HepG2 (cell line): ENCODE measurements around the gene MAPK8. TPM values are rescaled to one million over a fixed set of nuclear protein-coding genes. Genes with fewer than 3 reads are reported as not detected.

Source experiments
- ATF1 ChIP-seq: IDR thresholded peaks from 2 replicates; pipeline ENCODE4 v1.6.1; 2016; ENCODE audit warnings: mild to moderate bottlenecking, control low read depth
- CEBPB ChIP-seq: IDR thresholded peaks from 2 replicates; pipeline ENCODE4 v1.6.1; 2011; ENCODE audit warnings: low read depth, low read length, improper control_type of control experiment, borderline replicate concordance
- GATAD1 ChIP-seq: IDR thresholded peaks from 2 replicates; pipeline ENCODE4 v1.6.1; 2016; ENCODE audit warnings: missing genetic modification reagents, missing compliant biosample characterization
- GLI4 ChIP-seq: sonication (generic); formaldehyde crosslinking; IDR thresholded peaks from 2 replicates; pipeline ENCODE4 v1.5.1; 2020; ENCODE audit warnings: missing genetic modification reagents, mild to moderate bottlenecking, moderate library complexity, borderline replicate concordance
- ONECUT2 ChIP-seq: sonication (generic); formaldehyde crosslinking; IDR thresholded peaks from 2 replicates; pipeline ENCODE4 v1.4.0; 2020; ENCODE audit warnings: missing genetic modification reagents
- POLR2AphosphoS2 ChIP-seq: IDR thresholded peaks from 2 replicates; pipeline ENCODE4 v1.6.1; 2011; ENCODE audit warnings: low read depth, low read length, improper control_type of control experiment
- RELA ChIP-seq: sonication (generic); formaldehyde crosslinking; IDR thresholded peaks from 2 replicates; pipeline ENCODE4 v1.4.0; 2020; ENCODE audit warnings: missing genetic modification reagents
- RFX3 ChIP-seq: IDR thresholded peaks from 2 replicates; pipeline ENCODE4 v1.6.1; 2016; ENCODE audit warnings: missing biosample characterization, missing genetic modification reagents
- RFXANK ChIP-seq: IDR thresholded peaks from 2 replicates; pipeline ENCODE4 v1.6.1; 2016
- SP2 ChIP-seq: sonication (generic); formaldehyde crosslinking; IDR thresholded peaks from 2 replicates; pipeline ENCODE4 v1.5.1; 2020; ENCODE audit warnings: mild to moderate bottlenecking, missing genetic modification reagents
- SP5 ChIP-seq: IDR thresholded peaks from 2 replicates; pipeline ENCODE4 v1.6.1; 2016; ENCODE audit warnings: low read depth, borderline replicate concordance
- ZNF224 ChIP-seq: sonication (generic); formaldehyde crosslinking; IDR thresholded peaks from 2 replicates; pipeline ENCODE4 v1.5.0; 2020; ENCODE audit warnings: mild to moderate bottlenecking, missing genetic modification reagents
- ZNF282 ChIP-seq: fragments of 450-650 bp; IDR thresholded peaks from 2 replicates; pipeline ENCODE4 v1.6.1; 2018; ENCODE audit not compliant: partially characterized antibody
- ZNF510 ChIP-seq: sonication (generic); formaldehyde crosslinking; IDR thresholded peaks from 2 replicates; pipeline ENCODE4 v1.4.0; 2020; ENCODE audit warnings: low read depth, mild to moderate bottlenecking, missing genetic modification reagents
- ZNF598 ChIP-seq: sonication (generic); formaldehyde crosslinking; IDR thresholded peaks from 2 replicates; pipeline ENCODE4 v1.5.1; 2020; ENCODE audit warnings: mild to moderate bottlenecking, missing genetic modification reagents, borderline replicate concordance
- ZNF788 ChIP-seq: sonication (generic); formaldehyde crosslinking; IDR thresholded peaks from 2 replicates; pipeline ENCODE4 v1.5.0; 2020; ENCODE audit warnings: mild to moderate bottlenecking, missing genetic modification reagents, borderline replicate concordance
- ZNF883 ChIP-seq: sonication (generic); formaldehyde crosslinking; IDR thresholded peaks from 2 replicates; pipeline ENCODE4 v1.5.1; 2020; ENCODE audit warnings: mild to moderate bottlenecking, missing genetic modification reagents; ENCODE audit errors: not compliant biosample characterization
- polyA plus RNA-seq, 8 experiments: library from polyadenylated mRNA; depleted of rRNA in 3 of 8; stranded (reverse) in 7 of 8; unstranded in 1 of 8; fragments of >200 nt; fragmentation: Illumina TruSeq in 4 of 8; extraction: Trizol in 4 of 8; gene quantifications; 2 replicates each; pipeline versions ENCODE4 v1.2.1 to v1.2.3, GENCODE V29; 2011 to 2016; ENCODE audit warnings: low read depth in 4 of 8, missing spikeins in 1 of 8, mixed read lengths in 1 of 8; ENCODE audit not compliant: insufficient read depth in 1 of 8
- total RNA-seq, 5 experiments: library from RNA; depleted of rRNA; stranded (reverse); fragments of >200 nt; fragmentation: Illumina TruSeq; extraction: Trizol; gene quantifications; 2 replicates each; pipeline ENCODE4 v1.2.3, GENCODE V29; 2016; ENCODE audit warnings: low read depth in 1 of 5
- TF ChIP-seq, protein P1 (sequence below): fragments of 450-650 bp; IDR thresholded peaks from 2 replicates; pipeline ENCODE4 v1.6.1; 2017
- TF ChIP-seq, protein P2 (sequence below): sonication (generic); formaldehyde crosslinking; IDR thresholded peaks from 2 replicates; pipeline ENCODE4 v1.8.1; 2023; ENCODE audit warnings: missing genetic modification reagents, mild to moderate bottlenecking, borderline replicate concordance
- TF ChIP-seq, protein P3 (sequence below): IDR thresholded peaks from 2 replicates; pipeline ENCODE4 v1.6.1; 2016; ENCODE audit warnings: mild to moderate bottlenecking, missing biosample characterization, missing genetic modification reagents
- TF ChIP-seq, protein P4 (sequence below): sonication (generic); formaldehyde crosslinking; IDR thresholded peaks from 2 replicates; pipeline ENCODE4 v1.4.0; 2020; ENCODE audit warnings: missing genetic modification reagents, borderline replicate concordance
- TF ChIP-seq, protein P5 (sequence below): sonication (generic); formaldehyde crosslinking; IDR thresholded peaks from 2 replicates; pipeline ENCODE4 v1.5.1; 2020; ENCODE audit warnings: missing genetic modification reagents, mild to moderate bottlenecking, borderline replicate concordance

Gene MAPK8
- total and polyA plus RNA-seq, 2 of the 13 experiments (the other 11 are each of a cell fraction or from before 2014, with no cell fraction given), result 41.6 to 47.3 TPM

DNA sequence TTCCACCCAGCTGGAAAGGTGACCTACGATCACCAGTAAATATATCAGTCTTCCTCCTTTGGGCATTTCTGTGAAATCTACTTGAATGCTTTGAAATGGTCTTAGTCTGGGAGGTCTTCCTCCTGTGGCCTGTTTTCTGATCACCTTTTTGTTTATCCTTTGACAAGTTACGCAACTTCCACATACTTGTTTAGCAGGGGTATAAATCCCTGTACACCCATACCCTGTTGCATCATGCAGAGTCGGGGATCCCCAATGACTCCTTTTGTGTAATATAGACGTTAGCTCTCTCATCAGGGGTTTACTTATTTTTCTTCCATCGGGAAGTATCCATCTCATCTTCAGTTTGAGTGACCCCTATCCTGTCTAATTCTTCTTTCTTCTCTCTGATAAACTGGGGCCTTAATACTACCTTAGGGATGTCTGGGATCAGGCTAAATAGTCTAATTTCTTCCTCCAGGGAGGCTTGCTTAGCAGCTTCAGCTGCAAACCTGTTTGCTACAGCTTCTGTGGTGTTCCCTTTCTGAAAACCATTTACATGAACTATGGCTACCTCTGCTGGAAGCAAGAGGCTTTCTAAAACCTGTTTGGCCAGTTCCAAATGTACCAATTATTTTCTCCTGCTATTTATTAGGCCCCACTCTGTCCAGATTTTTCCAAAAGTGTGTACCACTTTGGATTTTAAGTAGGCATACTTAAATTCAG, 25.8 kb downstream of the MAPK8 start (continued):
- TF ChIP-seq, protein P1, sequence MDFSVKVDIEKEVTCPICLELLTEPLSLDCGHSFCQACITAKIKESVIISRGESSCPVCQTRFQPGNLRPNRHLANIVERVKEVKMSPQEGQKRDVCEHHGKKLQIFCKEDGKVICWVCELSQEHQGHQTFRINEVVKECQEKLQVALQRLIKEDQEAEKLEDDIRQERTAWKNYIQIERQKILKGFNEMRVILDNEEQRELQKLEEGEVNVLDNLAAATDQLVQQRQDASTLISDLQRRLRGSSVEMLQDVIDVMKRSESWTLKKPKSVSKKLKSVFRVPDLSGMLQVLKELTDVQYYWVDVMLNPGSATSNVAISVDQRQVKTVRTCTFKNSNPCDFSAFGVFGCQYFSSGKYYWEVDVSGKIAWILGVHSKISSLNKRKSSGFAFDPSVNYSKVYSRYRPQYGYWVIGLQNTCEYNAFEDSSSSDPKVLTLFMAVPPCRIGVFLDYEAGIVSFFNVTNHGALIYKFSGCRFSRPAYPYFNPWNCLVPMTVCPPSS, result no peak
- TF ChIP-seq ZNF598 (CRISPR knock-in tag) (no peak), CEBPB (peak; percentile 89), ZNF788 (no peak), ATF1 (CRISPR knock-in tag) (no peak), ZNF883 (CRISPR knock-in tag) (no peak), ZNF510 (no peak), POLR2AphosphoS2 (no peak), SP2 (CRISPR knock-in tag) (no peak), ZNF282 (no peak), SP5 (no peak), RELA (CRISPR knock-in tag) (no peak), RFXANK (CRISPR knock-in tag) (no peak), GLI4 (no peak), ZNF224 (CRISPR knock-in tag) (no peak), ONECUT2 (CRISPR knock-in tag) (no peak), GATAD1 (CRISPR knock-in tag) (no peak), RFX3 (CRISPR knock-in tag) (no peak)
- TF ChIP-seq, protein P2, sequence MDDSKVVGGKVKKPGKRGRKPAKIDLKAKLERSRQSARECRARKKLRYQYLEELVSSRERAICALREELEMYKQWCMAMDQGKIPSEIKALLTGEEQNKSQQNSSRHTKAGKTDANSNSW (CRISPR knock-in tag), result no peak
- TF ChIP-seq, protein P3, sequence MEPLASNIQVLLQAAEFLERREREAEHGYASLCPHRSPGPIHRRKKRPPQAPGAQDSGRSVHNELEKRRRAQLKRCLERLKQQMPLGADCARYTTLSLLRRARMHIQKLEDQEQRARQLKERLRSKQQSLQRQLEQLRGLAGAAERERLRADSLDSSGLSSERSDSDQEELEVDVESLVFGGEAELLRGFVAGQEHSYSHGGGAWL (CRISPR knock-in tag), result no peak
- TF ChIP-seq, protein P4, sequence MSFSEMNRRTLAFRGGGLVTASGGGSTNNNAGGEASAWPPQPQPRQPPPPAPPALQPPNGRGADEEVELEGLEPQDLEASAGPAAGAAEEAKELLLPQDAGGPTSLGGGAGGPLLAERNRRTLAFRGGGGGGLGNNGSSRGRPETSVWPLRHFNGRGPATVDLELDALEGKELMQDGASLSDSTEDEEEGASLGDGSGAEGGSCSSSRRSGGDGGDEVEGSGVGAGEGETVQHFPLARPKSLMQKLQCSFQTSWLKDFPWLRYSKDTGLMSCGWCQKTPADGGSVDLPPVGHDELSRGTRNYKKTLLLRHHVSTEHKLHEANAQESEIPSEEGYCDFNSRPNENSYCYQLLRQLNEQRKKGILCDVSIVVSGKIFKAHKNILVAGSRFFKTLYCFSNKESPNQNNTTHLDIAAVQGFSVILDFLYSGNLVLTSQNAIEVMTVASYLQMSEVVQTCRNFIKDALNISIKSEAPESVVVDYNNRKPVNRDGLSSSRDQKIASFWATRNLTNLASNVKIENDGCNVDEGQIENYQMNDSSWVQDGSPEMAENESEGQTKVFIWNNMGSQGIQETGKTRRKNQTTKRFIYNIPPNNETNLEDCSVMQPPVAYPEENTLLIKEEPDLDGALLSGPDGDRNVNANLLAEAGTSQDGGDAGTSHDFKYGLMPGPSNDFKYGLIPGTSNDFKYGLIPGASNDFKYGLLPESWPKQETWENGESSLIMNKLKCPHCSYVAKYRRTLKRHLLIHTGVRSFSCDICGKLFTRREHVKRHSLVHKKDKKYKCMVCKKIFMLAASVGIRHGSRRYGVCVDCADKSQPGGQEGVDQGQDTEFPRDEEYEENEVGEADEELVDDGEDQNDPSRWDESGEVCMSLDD (CRISPR knock-in tag), result no peak
- TF ChIP-seq, protein P5, sequence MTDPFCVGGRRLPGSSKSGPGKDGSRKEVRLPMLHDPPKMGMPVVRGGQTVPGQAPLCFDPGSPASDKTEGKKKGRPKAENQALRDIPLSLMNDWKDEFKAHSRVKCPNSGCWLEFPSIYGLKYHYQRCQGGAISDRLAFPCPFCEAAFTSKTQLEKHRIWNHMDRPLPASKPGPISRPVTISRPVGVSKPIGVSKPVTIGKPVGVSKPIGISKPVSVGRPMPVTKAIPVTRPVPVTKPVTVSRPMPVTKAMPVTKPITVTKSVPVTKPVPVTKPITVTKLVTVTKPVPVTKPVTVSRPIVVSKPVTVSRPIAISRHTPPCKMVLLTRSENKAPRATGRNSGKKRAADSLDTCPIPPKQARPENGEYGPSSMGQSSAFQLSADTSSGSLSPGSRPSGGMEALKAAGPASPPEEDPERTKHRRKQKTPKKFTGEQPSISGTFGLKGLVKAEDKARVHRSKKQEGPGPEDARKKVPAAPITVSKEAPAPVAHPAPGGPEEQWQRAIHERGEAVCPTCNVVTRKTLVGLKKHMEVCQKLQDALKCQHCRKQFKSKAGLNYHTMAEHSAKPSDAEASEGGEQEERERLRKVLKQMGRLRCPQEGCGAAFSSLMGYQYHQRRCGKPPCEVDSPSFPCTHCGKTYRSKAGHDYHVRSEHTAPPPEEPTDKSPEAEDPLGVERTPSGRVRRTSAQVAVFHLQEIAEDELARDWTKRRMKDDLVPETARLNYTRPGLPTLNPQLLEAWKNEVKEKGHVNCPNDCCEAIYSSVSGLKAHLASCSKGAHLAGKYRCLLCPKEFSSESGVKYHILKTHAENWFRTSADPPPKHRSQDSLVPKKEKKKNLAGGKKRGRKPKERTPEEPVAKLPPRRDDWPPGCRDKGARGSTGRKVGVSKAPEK, result no peak
